Activated CD4-positive, alpha-beta T cell treated with anti-CD3 and anti-CD28 coated beads, Interleukin-2, amount 50 U/mL, for 16 hours (primary cell): ENCODE data around the gene GATAD2A.
A peak's percentile ranks its signal among the peaks of the same experiment; 100 is the strongest.
"Not testable (repeated sequence)": the region's sequence is repeated elsewhere in the genome, so short reads cannot be mapped to it uniquely, and the experiment has no call there.

Source experiments
- DNase-seq: peaks from one replicate; pipeline ENCODE4 v3.0.0-alpha.2; 2020

The GATAD2A gene

GRCh38 chr19:19468424-19469050 lies 63.1 kb downstream of the GATAD2A start:
- no peak for DNase-seq

GRCh38 chr19:19470579-19470978 lies 65.1 kb downstream of the GATAD2A start:
- DNase-seq: no peak

GRCh38 chr19:19471682-19472081 lies 66.2 kb downstream of the GATAD2A start:
- no peak for DNase-seq

GRCh38 chr19:19472106-19472505 lies 66.6 kb downstream of the GATAD2A start:
- DNase-seq: not testable (repeated sequence)

GRCh38 chr19:19475015-19475765 lies 69.7 kb downstream of the GATAD2A start:
- no peak for DNase-seq

GRCh38 chr19:19475849-19476828 lies 70.7 kb downstream of the GATAD2A start:
- DNase-seq: no peak

DNA sequence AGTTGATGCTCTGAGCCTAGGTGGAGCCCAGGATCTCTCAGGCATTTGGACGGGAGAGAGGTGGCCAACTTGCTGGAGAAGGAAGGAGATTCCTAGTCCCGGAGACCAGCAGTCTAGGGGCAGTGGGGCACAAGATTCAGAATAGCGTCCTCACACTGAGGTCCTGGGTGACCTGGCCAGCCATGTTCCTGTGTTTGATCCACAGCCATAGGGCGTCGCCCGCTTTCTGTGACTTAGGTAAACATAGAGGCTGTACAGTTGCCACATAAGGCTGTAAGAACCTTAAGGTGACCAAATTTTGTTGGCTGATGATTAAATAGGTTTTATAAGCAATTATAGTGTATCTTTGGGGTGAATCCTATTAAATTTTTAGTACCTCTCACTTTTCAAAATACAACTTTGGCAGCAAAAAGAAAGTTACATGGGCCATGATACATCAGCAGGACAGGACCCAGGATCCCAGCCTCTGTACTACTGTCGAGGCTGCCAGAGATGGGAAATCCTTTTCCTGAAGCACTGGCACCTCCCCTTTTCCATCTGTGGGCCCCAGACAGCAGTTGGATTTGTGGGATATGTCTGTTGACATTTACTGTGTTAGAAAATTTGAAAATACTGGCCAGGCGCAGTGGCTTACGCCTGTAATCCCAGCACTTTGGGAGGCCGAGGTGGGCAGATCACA lies 72.4 kb downstream of the GATAD2A start:
- DNase-seq: no peak

DNA sequence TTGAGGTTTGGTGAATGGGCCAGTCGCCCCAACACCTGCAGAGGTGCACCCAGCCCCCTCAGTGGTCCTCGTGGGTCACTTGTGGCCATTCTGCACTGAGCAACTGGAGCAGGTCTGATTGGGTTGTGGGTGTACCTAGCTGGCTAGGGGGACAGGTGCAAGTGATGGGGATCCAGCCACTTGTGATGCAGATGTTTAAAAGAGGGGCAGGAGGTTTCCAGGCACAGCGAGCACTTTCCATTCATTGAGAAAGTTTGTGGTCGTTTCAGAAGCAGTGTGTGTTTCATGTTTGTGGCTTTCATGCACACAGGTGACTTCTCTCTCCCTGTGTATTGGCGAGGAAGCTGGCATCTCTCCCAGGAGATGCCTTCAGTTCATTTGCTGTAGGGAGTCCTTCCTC lies 75.2 kb downstream of the GATAD2A start:
- peak; percentile 51 for DNase-seq

DNA sequence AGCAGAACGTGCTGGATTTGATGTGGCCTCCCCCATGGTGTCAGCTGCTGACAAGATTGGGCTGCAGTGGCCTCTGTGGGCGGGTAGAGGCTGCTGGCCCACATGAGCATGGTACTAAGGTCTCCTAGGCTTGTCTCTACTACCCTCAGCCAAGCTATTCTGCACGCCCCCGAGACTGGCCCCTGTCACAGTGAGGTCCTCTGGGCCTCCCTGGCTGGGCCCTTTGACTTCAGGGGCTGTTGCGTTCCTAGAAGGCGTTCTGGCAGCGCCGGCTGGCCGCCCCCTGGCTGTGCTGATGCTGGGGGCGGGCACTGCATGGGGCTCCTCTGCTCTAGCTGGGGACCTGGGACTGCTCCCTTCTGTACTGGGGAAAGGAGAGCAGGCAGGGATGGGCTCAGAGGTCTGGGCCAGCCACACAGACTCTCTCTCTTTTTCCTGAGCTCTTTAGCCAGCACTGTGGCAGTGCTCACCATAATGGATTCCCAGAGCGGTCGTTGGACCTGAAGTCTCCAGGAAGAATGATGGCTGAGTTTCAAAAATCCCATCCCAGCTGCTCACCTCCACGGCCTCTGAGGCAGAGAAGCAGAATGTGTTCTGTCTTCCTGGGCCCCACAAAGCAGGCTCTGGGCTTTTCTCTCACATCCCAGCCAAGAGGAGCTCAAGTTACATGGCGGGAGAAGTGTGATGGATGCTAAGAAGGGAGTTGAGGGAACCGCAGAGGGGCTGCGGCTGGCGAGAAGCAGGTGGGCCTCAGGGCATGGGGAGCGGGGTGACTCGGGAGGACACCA lies 77.5 kb downstream of the GATAD2A start:
- no peak for DNase-seq

DNA sequence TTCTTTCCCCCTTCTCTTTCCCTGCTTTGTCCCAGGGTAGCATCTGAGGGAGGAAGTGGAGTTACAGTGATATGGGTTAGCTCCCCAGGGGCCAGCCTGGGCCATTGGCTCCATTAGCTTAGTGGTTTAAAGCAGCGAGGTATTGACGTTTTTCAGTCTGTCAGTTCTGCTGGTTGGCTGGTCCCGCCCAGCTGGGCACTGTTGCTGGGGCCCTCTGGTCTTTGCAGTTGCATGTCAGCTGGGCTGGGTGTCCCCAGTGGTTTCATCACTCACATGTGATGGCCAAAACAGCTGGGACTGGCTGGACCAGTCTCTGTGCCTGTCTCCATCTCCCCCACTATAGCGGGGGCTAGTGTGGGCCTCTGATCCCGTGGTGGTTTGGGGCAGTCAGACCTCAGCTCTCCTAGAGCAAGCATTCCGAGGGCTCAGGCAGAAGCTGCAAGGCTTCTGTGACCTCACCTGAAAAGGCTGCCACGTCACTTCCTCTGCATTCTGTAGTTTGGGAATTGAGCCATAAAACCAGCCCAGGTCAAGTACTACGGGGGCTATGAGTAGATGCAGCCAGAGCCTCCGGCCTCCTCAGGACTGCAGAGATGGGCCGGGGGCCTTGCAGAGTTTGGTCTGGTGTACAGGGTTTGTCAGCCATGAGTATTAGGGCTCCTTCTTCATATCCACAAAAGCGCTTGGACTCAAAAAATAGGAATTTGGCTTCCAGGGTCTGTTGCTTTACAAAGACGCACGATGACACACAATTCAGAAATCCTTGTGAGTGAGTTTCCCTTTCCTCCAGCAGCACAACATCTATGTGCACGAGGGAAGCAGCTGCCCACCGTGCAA lies 79.9 kb downstream of the GATAD2A start:
- DNase-seq: no peak

- no peak for DNase-seq
Measured at GRCh38 chr19:19485998-19486290, 80.5 kb downstream of the GATAD2A start.

DNA sequence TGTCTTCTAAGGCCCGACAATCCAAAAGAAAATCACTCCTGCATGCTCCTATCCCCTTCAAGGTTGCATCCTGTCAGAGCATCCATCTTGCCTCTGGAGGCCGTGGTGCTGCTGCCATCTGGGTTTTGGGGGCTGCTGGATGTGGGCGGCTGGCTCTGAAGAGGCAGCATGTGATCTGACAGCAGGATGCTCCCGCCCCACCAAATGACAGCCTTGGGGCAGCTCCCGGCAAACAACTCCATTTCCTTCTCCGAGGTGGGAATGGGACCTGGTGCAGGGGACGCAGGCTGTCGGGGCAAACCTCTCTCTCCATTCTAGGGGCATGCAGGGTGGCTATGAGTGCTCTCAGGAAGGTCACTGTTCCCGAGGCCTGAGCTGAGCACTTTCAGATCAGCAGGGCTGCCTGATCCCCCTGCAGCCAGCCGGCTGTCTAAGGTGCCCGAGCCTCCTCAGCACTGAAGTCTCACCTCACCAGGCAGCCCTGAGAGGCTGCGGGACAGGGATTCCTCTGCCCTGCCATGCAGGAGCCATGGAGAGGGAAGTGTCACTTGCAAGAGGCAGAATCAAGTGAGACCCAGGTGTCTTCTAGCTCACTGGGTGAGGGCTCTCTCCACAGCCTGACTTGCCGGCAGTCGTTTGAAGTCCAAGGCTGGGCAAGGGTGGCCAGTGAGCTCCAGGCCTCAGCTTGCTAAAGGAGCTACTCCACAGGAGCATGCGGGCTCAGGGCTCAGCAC lies 81.0 kb downstream of the GATAD2A start:
- DNase-seq: no peak

- no peak for DNase-seq
Measured at GRCh38 chr19:19487077-19487949, 81.8 kb downstream of the GATAD2A start.

GRCh38 chr19:19487950-19488874 lies 82.7 kb downstream of the GATAD2A start:
- DNase-seq: no peak

GRCh38 chr19:19488875-19489690 lies 83.6 kb downstream of the GATAD2A start:
- peak; percentile 97 for DNase-seq

DNA sequence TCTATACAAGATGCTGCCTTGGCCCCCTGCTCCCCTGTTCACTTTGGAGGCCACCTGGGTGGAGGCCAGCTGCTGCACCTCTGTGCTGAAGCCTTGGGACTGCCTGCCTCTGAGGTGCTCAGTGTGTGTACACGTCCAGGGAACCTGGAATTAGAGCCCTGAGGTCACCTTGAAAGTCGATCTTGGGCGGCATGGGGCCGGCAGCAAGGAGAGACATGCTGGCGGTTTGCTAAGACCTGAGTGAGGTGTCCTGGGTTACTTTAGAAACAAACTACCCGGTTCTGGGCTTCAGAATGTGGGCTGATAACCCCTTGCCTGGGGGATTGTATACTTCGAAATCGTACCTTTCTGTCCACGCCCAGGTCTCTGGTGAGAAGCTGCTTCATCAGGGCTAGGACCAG lies 84.3 kb downstream of the GATAD2A start:
- DNase-seq: no peak

GRCh38 chr19:19490214-19490968 lies 84.9 kb downstream of the GATAD2A start:
- peak; percentile 84 for DNase-seq
